ENCODE measurements around the gene LRRC8E. TPM values are rescaled to one million over a fixed set of nuclear protein-coding genes. Genes with fewer than 3 reads are reported as not detected.

LRRC8E gene
- total and polyA plus RNA-seq, 2 of the 8 experiments (the other 6 are each of a cell fraction or from before 2014, with no cell fraction given) = 2.7 to 2.9 TPM

GRCh38 chr19:7857727-7858108, 30.6 kb upstream of the LRRC8E start (continued):
- no peak for TF ChIP-seq CREB1 (IDR thresholded peaks at IDR 0.05)
- no peak for TF ChIP-seq SP2 (IDR thresholded peaks at IDR 0.05; ENCODE audit: low read length)
- no peak for TF ChIP-seq NANOG (IDR thresholded peaks at IDR 0.05; ENCODE audit: insufficient read depth, low read depth, low read length, poor library complexity, severe bottlenecking)
- TF ChIP-seq MAFK (IDR thresholded peaks at IDR 0.05; ENCODE audit: low read depth, low read length) = no peak
- TF ChIP-seq KDM4A (IDR thresholded peaks at IDR 0.05; ENCODE audit: low read depth, low read length, severe bottlenecking) = no peak
- TF ChIP-seq GTF2F1 (IDR thresholded peaks at IDR 0.05; ENCODE audit: borderline replicate concordance, low read depth, low read length) = no peak
- TF ChIP-seq SIRT6 (IDR thresholded peaks at IDR 0.05; ENCODE audit: low read length) = no peak
- no peak for TF ChIP-seq BRCA1 (IDR thresholded peaks at IDR 0.05; ENCODE audit: low read depth, low read length)
- no peak for TF ChIP-seq RNF2 (IDR thresholded peaks at IDR 0.05; ENCODE audit: borderline replicate concordance, low read depth, low read length, missing control alignments, poor library complexity, severe bottlenecking)
- no peak for TF ChIP-seq RBBP5 (IDR thresholded peaks at IDR 0.05; ENCODE audit: borderline replicate concordance, low read depth, low read length)
- no peak for TF ChIP-seq E2F6 (IDR thresholded peaks at IDR 0.05)

Data from H1 (cell line).